Mesodermal cell (in vitro differentiated cells): Measurements from ENCODE around the gene PDCD6IP.
"Not testable (repeated sequence)": the region's sequence is repeated elsewhere in the genome, so short reads cannot be mapped to it uniquely, and the experiment has no call there.

Source experiments
- H3K27ac ChIP-seq: 2 replicates; pipeline ENCODE4 v1.7.0; 2013; ENCODE audit warnings: mild to moderate bottlenecking, low read depth, low read length, moderate library complexity; ENCODE audit not compliant: severe bottlenecking
- H3K36me3 ChIP-seq: 2 replicates; pipeline ENCODE4 v1.7.1; 2013; ENCODE audit warnings: mild to moderate bottlenecking, low read length, moderate library complexity; ENCODE audit not compliant: control insufficient read depth, insufficient read depth
- H3K4me1 ChIP-seq: one replicate; pipeline ENCODE4 v1.7.1; 2013; ENCODE audit warnings: mild to moderate bottlenecking, low read length; ENCODE audit not compliant: insufficient read depth, control insufficient read depth, poor library complexity, severe bottlenecking
- H3K4me3 ChIP-seq: 2 replicates; pipeline ENCODE4 v1.7.0; 2013; ENCODE audit warnings: low read length, control low read depth, mild to moderate bottlenecking; ENCODE audit not compliant: insufficient read depth, poor library complexity, severe bottlenecking; ENCODE audit errors: extremely low read depth
- H3K9me3 ChIP-seq: 2 replicates; pipeline ENCODE4 v1.7.1; 2013; ENCODE audit warnings: mild to moderate bottlenecking, low read length, moderate library complexity; ENCODE audit not compliant: control insufficient read depth
- WGBS, 2 experiments: methylation state at CpG; one replicate each; pipeline ENCODE4 v1.1.5; 2013; ENCODE audit warnings: missing lambda C conversion rate in 2 of 2; ENCODE audit not compliant: insufficient coverage in 2 of 2; 5-methylcytosine and 5-hydroxymethylcytosine counted together

The PDCD6IP gene

DNA sequence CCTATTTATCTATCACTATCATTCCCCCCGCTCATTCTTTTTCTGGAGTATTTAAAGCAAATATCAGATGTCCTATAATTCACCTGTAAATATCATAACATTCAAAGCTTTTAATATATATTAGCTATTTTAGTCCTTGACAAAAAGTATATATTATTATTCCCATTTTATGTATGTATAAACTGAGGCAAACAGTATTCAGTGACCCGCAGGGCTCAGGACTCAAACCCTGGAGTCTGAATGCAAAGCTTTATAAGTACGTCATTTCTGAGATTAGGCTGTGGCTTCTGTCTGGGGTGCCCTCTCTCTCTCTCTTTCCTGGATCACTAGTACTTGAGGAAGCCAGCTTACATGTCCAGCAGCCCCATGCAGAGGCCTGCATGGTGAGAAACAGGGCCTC lies 20.4 kb upstream of the PDCD6IP start:
- no peaks in the 10 kb centered on the region for H3K36me3 ChIP-seq
- no peaks in the 10 kb centered on the region for H3K9me3 ChIP-seq
- H3K27ac ChIP-seq, result no peak overlapping the region
- no peak overlapping the region for H3K4me3 ChIP-seq
- 100% methylated on average over 1 of the region's 3 CpGs for WGBS, 2 experiments
- H3K4me1 ChIP-seq, result peaks cover 2% of the 10 kb centered on the region

DNA sequence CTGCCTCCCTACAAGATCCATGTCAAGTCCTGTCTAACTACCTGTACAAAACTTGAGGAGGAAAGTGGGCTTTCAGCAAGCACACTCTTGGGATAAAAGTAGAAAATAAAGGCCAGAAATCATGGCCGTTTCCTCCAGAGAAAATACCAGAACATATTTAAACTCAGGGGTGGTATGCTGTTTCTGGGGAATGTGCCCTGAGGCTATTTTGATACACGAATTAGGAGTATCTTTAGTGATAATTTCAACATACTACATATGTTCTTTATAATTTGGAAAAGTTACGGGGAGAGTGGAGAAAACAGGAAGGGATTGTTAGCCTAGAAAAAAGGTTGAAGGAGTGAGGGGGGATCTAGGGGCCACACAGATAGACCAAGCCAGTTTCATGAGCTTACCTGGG lies 18.7 kb upstream of the PDCD6IP start:
- 100% methylated on average over 1 of the region's 3 CpGs; no CpG with 5 or more reads in 1 of the 2 experiments for WGBS, 2 experiments
- no peaks in the 10 kb centered on the region for H3K4me1 ChIP-seq

DNA sequence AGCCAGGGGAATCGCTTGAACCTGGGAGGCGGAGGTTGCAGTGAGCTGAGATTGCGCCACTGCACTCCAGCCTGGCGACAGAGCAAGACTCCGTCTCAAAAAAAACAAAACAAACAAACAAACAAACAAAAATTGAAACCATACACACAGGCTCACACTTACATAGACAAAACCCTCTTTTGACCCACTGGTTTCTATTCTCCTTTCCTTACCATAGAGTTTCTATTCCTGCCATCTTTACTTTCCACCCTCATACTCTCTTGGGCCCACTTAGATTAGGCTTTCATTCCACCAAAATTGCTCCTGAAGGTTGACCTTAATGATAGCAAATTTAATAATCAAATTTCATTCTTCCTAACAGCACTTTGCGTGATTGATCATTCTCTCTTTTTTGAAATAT lies 17.0 kb upstream of the PDCD6IP start:
- H3K27ac ChIP-seq, H3K4me1 ChIP-seq, H3K4me3 ChIP-seq, H3K36me3 ChIP-seq, H3K9me3 ChIP-seq: not testable (repeated sequence)
- 94 to 100% methylated on average over 1 to 4 of the region's 6 CpGs for WGBS, 2 experiments

More for the DNA sequence above, 18.7 kb upstream of the PDCD6IP start:
- no peaks in the 10 kb centered on the region for H3K36me3 ChIP-seq
- H3K4me3 ChIP-seq, result no peak overlapping the region
- H3K27ac ChIP-seq, result no peak overlapping the region
- H3K9me3 ChIP-seq, result no peaks in the 10 kb centered on the region

DNA sequence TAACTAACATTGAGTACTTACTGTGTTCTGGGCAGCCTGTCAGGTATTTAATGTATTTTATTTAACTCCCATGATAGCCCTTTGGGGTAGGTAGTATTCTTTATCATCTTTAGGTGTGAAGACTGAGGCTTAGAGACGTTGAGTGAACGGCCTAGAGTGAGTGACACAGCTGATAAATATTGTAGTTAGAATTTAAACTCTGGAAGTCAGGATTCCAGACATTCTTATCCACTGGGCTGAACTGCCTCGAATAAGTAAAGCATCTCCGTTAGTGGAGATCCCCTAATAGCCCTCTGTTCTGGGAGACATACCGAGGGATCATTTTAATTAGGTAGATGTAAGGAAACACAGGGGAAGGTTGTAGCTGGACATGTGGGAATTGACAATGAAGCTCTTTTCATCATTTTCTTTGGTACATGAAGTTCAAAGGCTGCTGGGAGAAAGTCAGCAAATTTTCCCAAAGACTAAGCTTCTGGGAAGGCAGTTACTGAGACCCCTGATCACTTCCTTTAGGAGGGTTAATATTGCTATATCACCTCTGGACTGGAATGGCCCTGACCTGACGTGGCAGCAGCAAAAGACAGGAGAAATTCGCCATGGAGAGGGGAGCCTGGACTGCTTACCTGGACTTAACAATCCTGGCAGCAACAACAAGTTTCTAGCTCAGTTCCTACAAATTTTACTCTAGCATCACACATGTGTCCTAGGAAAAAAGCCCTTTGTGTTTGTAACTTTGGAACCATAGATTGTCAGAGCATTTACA lies 11.7 kb upstream of the PDCD6IP start:
- H3K4me3 ChIP-seq, result peak overlapping the region; percentile 27
- peaks cover 5% of the 10 kb centered on the region for H3K4me1 ChIP-seq
- 69 to 76% methylated on average over 4 of the region's 7 CpGs for WGBS, 2 experiments
- no peaks in the 10 kb centered on the region for H3K9me3 ChIP-seq
- H3K27ac ChIP-seq, result no peak overlapping the region
- H3K36me3 ChIP-seq, result no peaks in the 10 kb centered on the region

DNA sequence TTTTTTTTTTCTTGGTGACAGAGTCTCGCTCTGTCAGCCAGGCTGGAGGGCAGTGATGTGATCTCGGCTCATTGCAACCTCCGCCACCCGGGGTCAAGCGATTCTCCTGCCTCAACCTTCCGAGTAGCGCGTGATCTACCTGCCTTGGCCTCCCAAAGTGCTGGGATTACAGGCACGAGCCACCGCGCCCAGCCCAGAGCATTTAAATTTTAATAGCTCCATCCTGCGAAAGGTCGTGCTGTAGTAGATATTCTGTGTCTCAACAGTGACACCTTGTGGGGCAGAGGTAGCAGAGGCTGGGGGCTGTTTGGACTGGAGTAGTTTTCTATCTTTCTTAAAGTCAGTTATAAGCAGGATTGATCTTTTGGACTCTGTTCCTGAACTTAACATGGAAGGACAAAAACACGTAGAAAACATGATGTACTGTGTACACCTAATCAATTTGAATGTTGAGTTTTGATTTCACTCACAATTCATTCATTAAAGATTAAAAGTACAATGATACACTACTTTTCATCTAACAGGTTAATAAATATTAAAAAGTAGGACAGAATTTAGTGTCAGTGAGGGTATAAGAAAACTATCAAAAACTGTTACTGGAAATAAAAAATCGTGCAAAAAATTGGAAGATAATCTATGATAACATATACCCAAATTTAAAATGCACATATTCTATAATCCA lies 11.0 kb upstream of the PDCD6IP start:
- 6 to 16% methylated on average over 8 to 12 of the region's 15 CpGs for WGBS, 2 experiments
- peak overlapping the region; percentile 27 for H3K4me3 ChIP-seq
- peaks cover 5% of the 10 kb centered on the region for H3K4me1 ChIP-seq
- H3K27ac ChIP-seq, result no peak overlapping the region
- H3K9me3 ChIP-seq, result no peaks in the 10 kb centered on the region
- no peaks in the 10 kb centered on the region for H3K36me3 ChIP-seq

DNA sequence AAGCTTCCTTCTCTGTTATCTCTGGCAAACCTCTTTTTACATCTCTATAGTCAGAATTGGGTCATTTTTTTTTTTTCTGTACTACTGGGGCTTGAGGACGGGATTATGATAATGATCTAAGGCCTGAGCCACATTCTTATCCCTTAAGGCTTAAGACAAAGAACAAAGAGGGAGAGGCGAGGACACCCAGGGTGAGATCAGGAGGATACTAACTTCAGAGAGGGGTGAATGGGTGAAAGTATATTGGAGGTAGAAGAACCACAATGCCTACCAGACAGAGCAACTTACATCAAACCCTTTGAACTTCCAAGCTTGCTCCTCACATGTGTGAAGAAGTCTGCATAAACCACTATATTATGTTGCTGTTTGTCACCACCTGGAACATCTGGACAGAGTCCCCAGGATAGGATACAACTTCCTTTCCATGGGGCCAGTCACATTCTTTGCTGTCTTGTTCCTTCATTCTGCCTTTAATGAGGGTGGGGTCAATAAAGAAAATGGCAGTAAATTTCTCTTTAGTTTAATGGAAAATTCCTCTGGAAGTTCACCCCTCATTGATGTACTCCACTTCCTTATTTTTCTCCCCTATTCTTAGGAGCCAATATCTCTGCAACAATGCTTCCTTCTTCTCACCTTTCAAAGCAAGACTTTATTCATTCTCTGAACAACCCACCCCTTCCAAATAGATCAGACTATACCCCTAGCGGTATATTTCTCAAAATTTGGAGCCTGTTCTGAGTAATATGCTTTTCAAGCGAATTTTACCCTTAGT lies 9.1 kb upstream of the PDCD6IP start:
- WGBS, 2 experiments, result no CpG with 5 or more reads among the region's 4 CpGs

DNA sequence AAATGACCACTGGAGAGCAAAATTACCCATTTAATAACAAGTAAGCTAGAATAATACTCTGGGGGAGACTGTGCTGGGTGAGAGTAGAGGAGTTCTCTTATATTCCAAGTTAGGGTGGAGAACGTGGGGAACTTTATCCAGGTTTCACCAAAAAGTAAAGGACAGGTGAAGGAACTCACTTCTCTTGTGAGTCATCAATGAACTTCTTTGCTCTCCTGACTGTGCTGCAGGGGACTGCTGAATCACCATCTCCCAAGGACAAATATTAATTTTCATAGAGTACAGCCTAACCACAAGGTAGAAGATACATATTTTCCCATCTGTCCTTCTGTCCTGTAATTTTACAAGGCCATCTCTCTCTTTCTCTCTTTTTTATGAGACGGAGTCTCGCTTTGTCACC lies 8.3 kb upstream of the PDCD6IP start:
- Histone ChIP-seq H3K9me3 (no peaks in the 10 kb centered on the region), H3K4me1 (peaks cover 5% of the 10 kb centered on the region), H3K27ac (no peak overlapping the region), H3K36me3 (no peaks in the 10 kb centered on the region), H3K4me3 (no peak overlapping the region)
- WGBS, 2 experiments, result 95% methylated on average over 3 of the region's 3 CpGs

More for the DNA sequence above, 9.1 kb upstream of the PDCD6IP start:
- Histone ChIP-seq H3K9me3 (no peaks in the 10 kb centered on the region), H3K27ac (no peak overlapping the region), H3K4me3 (no peak overlapping the region), H3K36me3 (no peaks in the 10 kb centered on the region), H3K4me1 (peaks cover 5% of the 10 kb centered on the region)

DNA sequence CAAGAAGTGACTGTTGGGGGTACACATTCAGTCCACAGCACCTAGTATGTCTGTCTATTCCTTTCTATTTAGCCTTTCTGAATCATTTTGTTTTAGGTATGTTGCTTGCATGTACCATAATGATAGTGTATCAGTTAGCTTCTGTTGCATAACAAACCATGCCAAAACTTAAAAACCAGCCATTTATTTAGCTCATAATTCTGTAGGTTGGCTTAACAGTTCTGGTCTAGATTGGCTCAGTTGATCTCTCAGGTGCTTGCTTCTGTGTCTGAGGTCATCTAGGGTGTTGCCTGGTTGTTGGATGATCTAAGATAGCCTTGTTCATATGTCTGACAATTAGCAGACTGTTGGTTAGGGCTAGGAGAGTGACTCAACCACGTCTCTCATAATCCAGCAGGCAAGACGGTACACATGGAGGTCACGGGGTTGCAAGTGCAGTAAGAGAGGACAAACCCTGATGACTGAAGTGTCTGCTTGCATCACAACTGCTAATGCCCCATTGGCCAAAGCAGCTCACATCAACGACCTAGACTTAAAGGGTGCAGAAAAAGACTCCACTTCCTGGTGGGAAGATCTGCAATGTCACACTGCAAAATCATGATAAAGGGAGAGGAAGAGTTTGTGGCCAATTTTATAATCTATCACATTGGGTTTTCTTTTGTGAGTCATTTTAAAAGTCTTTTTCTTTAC lies 6.8 kb upstream of the PDCD6IP start:
- H3K4me1 ChIP-seq, result peaks cover 5% of the 10 kb centered on the region
- no peak overlapping the region for H3K4me3 ChIP-seq
- H3K27ac ChIP-seq, result no peak overlapping the region
- H3K9me3 ChIP-seq, result no peaks in the 10 kb centered on the region
- H3K36me3 ChIP-seq, result no peaks in the 10 kb centered on the region
- 89 to 96% methylated on average over 3 of the region's 4 CpGs for WGBS, 2 experiments

DNA sequence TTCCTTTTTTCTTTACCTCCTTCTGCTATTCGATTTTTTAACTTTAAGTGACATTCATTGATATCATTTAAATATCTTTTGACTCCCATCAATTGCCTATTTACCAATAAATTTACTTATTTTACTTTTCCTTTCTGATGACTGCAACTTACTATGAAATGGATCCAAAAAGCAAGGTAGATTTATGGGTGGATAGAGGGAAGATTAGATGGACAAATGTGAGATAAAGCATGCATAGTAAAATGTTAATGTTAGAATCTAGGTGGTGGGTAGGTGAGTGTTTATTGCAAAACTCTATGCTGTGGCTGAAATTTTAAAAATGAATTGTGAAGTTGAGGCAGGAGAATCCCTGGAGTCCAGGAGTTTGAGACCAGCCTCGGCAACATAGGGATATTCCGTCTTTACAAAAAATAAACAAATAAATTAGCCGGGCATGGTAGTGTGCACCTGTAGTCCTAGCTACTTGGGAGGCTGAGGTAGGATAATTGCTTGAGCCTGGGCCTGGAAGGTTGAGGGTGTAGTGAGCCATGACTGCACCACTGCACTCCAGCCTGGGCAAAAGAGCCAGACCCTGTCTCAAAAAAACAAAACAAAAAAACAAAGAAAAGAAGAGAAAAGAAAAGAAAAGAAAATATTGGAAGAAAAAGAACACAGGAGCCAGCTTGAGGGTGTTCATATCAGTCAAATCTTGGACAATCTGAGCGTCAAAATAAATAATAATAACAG lies 6.1 kb upstream of the PDCD6IP start:
- 67 to 92% methylated on average over 2 of the region's 5 CpGs for whole genome bisulfite sequencing, 2 experiments
- Histone ChIP-seq H3K9me3 (no peaks in the 10 kb centered on the region), H3K4me3 (no peak overlapping the region), H3K4me1 (peaks cover 5% of the 10 kb centered on the region), H3K27ac (no peak overlapping the region), H3K36me3 (no peaks in the 10 kb centered on the region)

DNA sequence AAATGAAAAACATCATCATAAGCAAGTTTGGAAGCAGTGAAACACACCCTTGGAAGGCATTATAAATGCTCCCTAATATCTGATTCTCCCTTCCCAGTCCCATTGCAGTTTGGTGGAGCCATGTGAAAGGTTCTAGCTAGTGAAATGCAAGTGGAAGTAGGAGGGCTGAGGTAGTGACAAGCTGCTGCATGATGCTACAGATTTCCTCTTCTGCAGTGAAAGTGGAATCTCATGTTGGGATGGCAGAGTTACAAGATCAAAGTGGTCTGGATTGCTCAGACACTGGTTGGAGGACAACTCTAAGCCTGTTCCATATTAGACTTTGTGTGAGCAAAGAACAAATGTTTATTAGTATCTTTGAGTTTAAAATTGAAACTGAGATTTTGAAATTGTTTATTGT lies 3.3 kb upstream of the PDCD6IP start:
- Histone ChIP-seq H3K27ac (no peak overlapping the region), H3K4me3 (no peak overlapping the region), H3K9me3 (no peaks in the 10 kb centered on the region), H3K4me1 (peaks cover 3% of the 10 kb centered on the region), H3K36me3 (no peaks in the 10 kb centered on the region)
